Fibroblast of pulmonary artery (primary cell): Measurements from ENCODE around the gene TRIM25.

Experiments used
- DNase-seq: peaks from one replicate; pipeline ENCODE4 v3.0.0-alpha.2; 2010; ENCODE audit warnings: low read depth
- H3K4me3 ChIP-seq: replicated peaks from 2 replicates; pipeline ENCODE4 v1.5.1; 2011; ENCODE audit warnings: low read depth, mild to moderate bottlenecking, control low read depth, low read length, moderate library complexity
- TF ChIP-seq, protein P1 (sequence below): IDR thresholded peaks from 2 replicates; pipeline ENCODE4 v1.5.1; 2011; ENCODE audit warnings: mild to moderate bottlenecking, control low read depth, low read length, inconsistent platforms; ENCODE audit errors: missing control alignments

The TRIM25 gene

GRCh38 chr17:56934280-56934679 is 20.4 kb upstream of the TRIM25 start:
- TF ChIP-seq, protein P1, sequence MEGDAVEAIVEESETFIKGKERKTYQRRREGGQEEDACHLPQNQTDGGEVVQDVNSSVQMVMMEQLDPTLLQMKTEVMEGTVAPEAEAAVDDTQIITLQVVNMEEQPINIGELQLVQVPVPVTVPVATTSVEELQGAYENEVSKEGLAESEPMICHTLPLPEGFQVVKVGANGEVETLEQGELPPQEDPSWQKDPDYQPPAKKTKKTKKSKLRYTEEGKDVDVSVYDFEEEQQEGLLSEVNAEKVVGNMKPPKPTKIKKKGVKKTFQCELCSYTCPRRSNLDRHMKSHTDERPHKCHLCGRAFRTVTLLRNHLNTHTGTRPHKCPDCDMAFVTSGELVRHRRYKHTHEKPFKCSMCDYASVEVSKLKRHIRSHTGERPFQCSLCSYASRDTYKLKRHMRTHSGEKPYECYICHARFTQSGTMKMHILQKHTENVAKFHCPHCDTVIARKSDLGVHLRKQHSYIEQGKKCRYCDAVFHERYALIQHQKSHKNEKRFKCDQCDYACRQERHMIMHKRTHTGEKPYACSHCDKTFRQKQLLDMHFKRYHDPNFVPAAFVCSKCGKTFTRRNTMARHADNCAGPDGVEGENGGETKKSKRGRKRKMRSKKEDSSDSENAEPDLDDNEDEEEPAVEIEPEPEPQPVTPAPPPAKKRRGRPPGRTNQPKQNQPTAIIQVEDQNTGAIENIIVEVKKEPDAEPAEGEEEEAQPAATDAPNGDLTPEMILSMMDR, result no peak
- no peak for DNase-seq
- H3K4me3 ChIP-seq, result no peak overlapping the region

GRCh38 chr17:56933868-56934267 is 20.0 kb upstream of the TRIM25 start:
- H3K4me3 ChIP-seq, result no peak overlapping the region
- TF ChIP-seq, protein P1, result no peak
- DNase-seq, result no peak

DNA sequence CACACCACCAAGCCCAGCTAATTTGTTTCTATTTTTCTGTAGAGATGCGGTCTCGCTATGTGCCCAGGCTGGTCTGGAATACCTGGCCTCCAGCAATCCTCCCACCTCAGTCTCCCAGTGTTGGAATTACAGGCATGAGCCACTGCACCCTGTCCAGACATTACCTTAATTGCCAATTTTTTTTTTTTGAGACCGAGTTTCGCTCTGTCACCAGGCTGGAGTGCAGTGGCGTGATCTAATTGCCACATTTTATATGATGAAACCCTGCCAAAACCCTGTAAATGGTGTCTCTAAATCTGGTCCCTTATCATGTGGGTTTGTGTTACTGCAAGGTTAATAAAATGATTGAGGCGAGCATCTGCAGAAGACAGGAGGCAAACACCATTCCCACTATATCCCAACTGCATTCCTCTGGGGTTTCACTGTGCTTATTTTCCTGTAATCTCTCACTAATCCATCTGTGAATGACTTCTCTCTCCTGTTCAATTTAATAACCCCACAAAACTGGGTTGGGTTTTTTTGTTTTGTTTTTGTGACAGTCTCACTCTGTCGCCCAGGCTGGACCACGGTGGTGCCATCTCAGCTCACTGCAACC is 19.4 kb upstream of the TRIM25 start:
- DNase-seq, result no peak
- TF ChIP-seq, protein P1, result no peak
- H3K4me3 ChIP-seq, result no peak overlapping the region

- DNase-seq, result no peak
- TF ChIP-seq, protein P1, result no peak
- no peak overlapping the region for H3K4me3 ChIP-seq
Measured at GRCh38 chr17:56930739-56931337, 17.0 kb upstream of the TRIM25 start.

DNA sequence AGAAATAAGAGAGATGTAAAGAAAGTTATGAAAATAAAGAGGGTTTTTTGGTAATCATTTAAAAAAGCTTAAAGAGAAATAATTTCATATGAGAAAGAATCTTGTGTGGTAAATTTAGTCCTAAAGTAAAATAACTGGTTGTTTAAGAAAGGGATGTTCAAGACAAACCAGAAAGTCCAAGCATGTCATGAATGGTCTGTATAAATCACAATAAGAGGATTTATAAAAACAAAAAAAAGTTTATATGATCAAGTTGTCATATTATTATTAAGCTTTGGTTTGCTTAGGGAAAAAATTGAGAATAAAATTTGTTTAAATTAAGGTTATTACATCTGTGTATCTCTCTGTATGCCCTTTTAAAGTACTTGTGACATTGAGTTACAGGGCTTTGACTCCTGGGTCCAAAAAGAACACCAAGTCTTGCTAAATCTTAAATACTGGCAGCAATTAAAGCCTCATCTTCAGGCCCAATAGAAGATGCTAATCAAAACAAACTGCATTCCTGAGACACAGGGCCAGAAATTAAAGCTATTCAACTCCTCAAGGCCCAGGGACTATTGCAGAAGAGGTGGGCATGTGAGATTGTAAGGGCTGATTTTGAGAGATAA is 15.6 kb upstream of the TRIM25 start:
- no peak for DNase-seq
- TF ChIP-seq, protein P1, result no peak
- no peak overlapping the region for H3K4me3 ChIP-seq

DNA sequence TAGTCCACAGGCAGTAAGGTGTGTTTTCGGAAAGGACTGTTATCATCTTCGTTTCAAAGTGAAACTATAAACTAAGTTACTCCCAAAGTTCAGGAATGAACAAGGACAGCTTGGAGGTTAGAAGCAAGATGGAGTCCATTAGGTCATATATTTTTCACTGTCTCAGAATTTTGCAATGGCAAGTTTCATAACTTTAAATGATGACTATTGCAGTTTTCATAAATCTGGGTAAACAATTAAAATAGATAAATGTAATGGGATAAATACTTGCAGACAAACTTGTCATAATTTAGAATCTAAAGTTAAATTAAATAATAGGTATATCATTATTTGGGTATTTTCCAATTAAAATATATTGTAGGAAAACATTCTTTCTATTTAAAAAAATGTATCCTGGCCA is 14.7 kb upstream of the TRIM25 start:
- TF ChIP-seq, protein P1, result no peak
- no peak overlapping the region for H3K4me3 ChIP-seq

More for the DNA sequence above, 14.7 kb upstream of the TRIM25 start:
- no peak for DNase-seq
